Activated CD4-positive, CD25-positive, alpha-beta regulatory T cell treated with anti-CD3 and anti-CD28 coated beads, Interleukin-2, amount 50 U/mL, for 24 hours (primary cell): ENCODE data around the gene MLST8.
"Not testable (repeated sequence)": the region's sequence is repeated elsewhere in the genome, so short reads cannot be mapped to it uniquely, and the experiment has no call there.

Experiments
- ATAC-seq, 2 donors: fragments of 150-1000 bp; cut with Tn5 transposase; one replicate each; pipeline ENCODE4 v1.10.0; 2021; ENCODE audit warnings: mild to moderate bottlenecking in 1 of 2, moderate library complexity in 1 of 2

Gene MLST8

DNA sequence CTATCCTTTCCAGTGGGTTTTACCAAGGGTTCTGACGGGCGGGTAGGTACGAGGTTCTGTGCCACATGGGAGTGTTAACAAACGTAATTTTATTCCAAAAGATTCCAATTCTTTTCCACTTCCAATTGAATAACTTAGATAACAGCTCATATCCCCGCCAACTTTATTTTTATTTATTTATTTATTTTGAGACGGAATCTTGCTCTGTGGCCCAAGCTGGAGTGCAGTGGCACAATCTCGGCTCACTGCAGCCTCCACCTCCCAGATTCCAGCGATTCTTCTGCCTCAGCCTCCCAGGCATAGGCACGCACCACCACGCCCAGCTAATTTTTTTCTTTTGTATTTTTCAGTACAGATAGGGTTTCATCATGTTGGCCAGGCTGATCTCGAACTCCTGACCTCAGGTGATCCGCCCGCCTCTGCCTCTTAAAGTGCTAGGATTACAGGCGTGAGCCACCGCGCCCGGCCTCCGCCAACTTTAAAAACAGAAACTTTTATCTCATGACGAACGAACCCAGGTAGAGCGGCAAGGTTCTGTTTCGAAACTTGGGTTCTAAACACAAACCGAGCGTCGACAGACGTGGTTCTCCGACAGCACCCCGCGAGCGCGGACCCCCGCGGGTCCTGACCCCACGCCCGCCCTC is 45.5 kb downstream of the MLST8 start:
- ATAC-seq = peak; percentile 44

DNA sequence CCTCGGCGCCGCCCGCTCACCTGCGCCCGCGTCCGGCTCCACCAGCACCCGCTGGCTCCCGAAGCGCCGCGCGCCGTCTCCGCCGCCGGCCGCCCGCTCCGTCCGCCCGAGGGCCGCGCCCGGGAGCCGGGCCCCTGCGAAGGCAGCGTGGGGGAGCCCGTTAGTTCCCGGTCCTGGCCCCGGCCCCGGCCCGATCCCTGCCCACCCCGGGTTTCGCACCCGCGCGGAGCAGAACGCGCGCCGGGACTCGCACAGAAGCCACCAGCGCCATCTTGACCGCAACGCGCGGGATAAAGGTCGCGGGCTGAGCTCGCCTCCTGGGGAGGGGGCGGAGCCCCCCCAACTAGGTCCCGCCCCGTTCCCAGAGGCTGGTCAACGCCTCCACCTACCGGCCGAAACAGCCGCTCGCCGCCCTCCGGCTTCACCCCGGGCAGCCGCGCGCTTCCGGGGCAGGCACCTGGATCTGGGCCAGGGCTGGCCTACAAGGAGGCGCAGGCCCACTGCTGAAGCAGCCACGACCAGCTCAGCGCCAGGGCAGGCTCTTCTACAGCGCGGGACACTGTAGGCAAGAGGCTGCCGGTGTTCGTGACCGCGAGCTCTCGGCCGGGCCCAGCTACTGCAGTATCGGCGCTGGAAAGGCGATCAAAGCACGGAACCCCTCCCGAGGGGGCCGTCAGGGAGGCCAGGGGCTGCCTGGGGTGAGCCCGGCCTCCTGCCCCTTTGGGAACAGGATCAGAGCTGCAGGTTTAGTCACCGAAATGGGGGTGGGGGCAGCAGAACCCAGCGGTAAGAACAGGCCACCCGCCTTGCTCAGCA is 46.2 kb downstream of the MLST8 start, which contains the start of gene ECI1:
Gene ECI1, minus strand, starts transcription at position 292 of the 816 bp plus-strand sequence. Its CDS starts 21 bp downstream, at position 271.
- ATAC-seq = peak; percentile 77 to 82

DNA sequence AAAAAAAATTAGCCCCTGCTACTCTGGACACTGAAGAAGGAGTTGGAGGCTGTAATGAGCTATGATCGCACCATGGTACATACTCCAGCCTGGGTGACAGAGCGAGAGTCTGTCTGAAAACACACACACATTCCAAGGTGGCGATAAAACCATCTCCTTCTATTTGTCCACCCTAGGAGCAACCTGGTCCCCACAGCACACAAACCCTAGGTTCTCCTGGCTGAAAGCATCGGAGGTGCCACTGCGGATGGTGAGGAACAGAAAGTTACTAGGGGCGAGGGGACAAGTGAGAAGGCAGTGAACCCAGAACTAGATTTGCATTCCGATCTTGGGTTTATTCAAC is 47.5 kb downstream of the MLST8 start:
- ATAC-seq = no peak

DNA sequence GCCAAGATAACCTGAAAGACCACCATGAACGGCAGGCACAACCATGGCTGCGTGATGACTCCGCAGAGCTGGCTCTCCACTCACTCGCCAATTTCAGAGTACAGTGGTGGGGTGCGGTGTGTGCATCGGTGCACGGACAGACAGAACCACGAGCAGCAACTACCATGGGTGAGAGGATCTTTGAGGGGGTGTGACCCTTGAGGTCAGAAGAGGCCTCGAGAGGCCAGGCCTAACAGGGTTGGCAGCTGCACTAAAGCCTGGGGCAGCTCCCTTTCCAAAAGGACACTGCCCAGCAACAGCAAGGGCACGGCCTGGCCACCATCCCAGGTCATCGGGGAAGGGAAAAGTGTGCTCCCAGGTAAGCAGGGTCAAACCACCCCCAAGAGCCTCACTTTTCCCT is 48.0 kb downstream of the MLST8 start:
- ATAC-seq = no peak

DNA sequence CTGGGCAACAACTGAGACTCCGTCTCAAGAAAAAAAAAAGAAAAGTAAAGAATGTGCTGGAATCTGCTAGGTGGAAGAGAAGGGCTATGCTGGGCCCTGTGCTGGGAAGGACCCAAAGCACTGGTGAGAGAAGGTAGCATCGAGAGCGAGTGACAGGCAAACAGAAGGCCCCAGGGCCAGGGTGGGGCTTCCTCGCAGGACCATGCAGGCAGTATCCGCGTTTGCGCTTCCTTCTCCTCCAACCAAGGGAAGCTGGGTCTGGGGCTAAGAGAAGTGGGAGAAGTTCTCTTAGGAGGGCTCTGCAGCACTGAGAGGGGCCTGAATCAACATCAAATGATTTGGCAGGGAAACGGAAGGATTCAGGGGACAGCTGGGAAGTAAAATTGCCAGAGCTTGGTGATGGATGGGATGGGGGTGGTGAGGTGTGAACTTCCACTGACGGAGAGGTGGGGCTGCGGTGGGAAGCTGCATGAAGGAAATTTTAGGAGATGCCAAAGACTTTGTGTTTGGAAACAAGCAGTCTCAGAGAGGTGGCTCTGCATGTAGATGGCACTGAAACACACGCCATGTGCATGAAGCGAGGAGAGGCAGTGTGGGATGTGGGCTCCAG is 51.4 kb downstream of the MLST8 start:
- ATAC-seq = no peak

DNA sequence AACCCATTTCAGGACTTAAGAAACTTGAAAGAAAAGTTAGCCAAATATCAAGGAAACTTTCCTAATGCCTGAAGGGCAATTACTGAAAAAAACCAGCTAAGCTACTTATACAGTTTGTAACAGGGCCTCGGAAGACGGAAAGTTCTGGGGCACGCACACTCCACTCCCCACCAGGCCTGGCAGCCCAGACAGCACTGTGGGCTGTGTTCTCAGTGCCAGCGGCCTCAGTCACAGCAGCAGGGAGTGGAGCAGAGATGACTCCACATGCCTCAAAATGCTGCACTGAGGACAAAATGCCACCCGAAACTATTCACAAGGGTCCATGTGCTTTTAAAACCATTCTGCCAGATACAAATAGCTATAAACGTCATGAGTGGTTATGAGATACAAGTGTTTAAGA is 52.5 kb downstream of the MLST8 start:
- ATAC-seq = no peak

DNA sequence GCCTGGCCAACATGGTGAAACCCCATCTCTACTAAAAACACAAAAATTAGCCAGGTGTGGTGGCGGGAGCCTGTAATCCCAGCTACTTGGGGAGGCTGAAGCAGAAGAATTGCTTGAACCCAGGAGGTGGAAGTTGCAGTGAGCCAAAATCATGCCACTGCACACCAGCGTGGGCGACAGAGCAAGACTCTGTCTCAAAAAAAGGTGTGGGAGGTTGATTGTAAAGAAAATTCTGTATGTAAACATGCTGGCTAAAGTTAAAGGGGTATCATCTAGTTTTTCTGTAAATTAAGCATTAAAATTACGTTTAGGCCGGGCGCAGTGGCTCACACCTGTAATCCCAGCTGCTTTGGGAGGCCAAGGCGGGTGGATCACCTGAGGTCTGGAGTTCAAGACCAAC is 53.3 kb downstream of the MLST8 start:
- not testable (repeated sequence) for ATAC-seq
